Smooth muscle cell (in vitro differentiated cells): ENCODE data around the gene M1AP. TPM values are rescaled to one million over a fixed set of nuclear protein-coding genes. Genes with fewer than 3 reads are reported as not detected.
A peak's percentile ranks its signal among the peaks of the same experiment; 100 is the strongest.

Source experiments
- DNase-seq: peaks from one replicate; lab custom pipeline; 2025; ENCODE audit not compliant: unreplicated experiment; lab: John Stamatoyannopoulos, UW
- H2AFZ ChIP-seq: fragments of 200-600 bp; sonication (generic); 2 replicates; pipeline ENCODE4 v1.6.0; 2016; ENCODE audit warnings: antibody characterized with exemption, low read depth, mild to moderate bottlenecking
- H3F3A ChIP-seq: fragments of 200-600 bp; sonication (generic); 2 replicates; pipeline ENCODE4 v1.6.0; 2017; ENCODE audit warnings: antibody characterized with exemption, low read depth
- H3K27ac ChIP-seq: fragments of 200-600 bp; sonication (generic); 2 replicates; pipeline ENCODE4 v1.5.1; 2016; ENCODE audit warnings: low read depth, mild to moderate bottlenecking
- H3K27me3 ChIP-seq: fragments of 200-600 bp; sonication (generic); 2 replicates; pipeline ENCODE4 v1.6.1; 2016; ENCODE audit warnings: low read depth, mild to moderate bottlenecking
- H3K36me3 ChIP-seq: fragments of 200-600 bp; sonication (generic); 2 replicates; pipeline ENCODE4 v1.5.1; 2016; ENCODE audit warnings: low read depth
- H3K4me1 ChIP-seq: fragments of 200-600 bp; sonication (generic); 2 replicates; pipeline ENCODE4 v1.5.1; 2016; ENCODE audit warnings: low read depth
- H3K4me2 ChIP-seq: fragments of 200-600 bp; sonication (generic); 2 replicates; pipeline ENCODE4 v1.6.0; 2016; ENCODE audit warnings: mild to moderate bottlenecking
- H3K4me3 ChIP-seq: fragments of 200-600 bp; sonication (generic); 2 replicates; pipeline ENCODE4 v1.5.1; 2016; ENCODE audit warnings: mild to moderate bottlenecking
- H3K79me2 ChIP-seq: fragments of 200-600 bp; sonication (generic); 2 replicates; pipeline ENCODE4 v1.6.0; 2016; ENCODE audit warnings: low read depth, mild to moderate bottlenecking
- H3K9ac ChIP-seq: fragments of 200-600 bp; sonication (generic); 2 replicates; pipeline ENCODE4 v1.6.0; 2016; ENCODE audit warnings: low read depth
- H3K9me3 ChIP-seq: fragments of 200-600 bp; sonication (generic); replicated peaks from 2 replicates; pipeline ENCODE4 v1.5.1; 2016; ENCODE audit warnings: low read depth
- H4K20me1 ChIP-seq: fragments of 200-600 bp; sonication (generic); 2 replicates; pipeline ENCODE4 v1.6.0; 2016; ENCODE audit warnings: low read depth
- WGBS: methylation state at CpG from one replicate; pipeline ENCODE4 v1.1.7; 2016; ENCODE audit warnings: low lambda C conversion rate; 5-methylcytosine and 5-hydroxymethylcytosine counted together
- polyA plus RNA-seq: library from polyadenylated mRNA; unstranded; fragments of >200 nt; fragmentation: Nextera tagmentation; extraction: Ambion mirVana; gene quantifications from 2 replicates; pipeline ENCODE4 v1.2.1, GENCODE V29; 2016
- total RNA-seq: library from RNA; depleted of rRNA; stranded (reverse); fragments of >200 nt; gene quantifications from 2 replicates; pipeline ENCODE4 v1.2.3, GENCODE V29; 2014
- TF ChIP-seq, protein P1 (sequence below): fragments of 200-600 bp; sonication (generic); IDR thresholded peaks from 2 replicates; pipeline ENCODE4 v1.5.1; 2017; ENCODE audit warnings: borderline replicate concordance, mild to moderate bottlenecking, antibody characterized with exemption; ENCODE audit not compliant: insufficient read depth, poor library complexity, severe bottlenecking

The M1AP gene
- total and polyA plus RNA-seq, 2 experiments from 2014 or later, result 1.0 to 1.2 TPM

DNA sequence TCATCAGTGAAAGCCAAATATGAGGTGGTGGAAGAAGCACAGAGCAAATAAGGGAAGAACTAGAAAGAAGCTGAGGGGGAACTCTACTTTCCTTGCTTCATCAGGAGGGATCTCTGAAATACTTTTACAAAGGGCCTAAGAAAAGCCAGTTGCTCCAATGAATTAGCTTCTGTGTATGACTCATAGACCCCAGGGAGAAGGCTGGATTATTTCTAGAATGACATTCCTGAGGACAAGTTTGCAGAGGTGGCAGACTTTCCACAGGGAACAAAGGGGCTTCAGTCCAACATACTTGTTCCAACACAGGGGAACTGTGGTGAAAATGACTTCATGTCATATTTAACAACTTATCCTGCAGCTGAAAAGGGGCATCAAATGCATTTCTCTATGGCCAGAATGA, 64.6 kb downstream of the M1AP start:
- H2AFZ ChIP-seq, result no peak overlapping the region
- H3K4me1 ChIP-seq, result peaks cover 4% of the 10 kb centered on the region
- H3K9ac ChIP-seq, result peak overlapping the region; percentile 6
- peak overlapping the region; percentile 66 for H3K4me2 ChIP-seq
- no peak overlapping the region for H3K4me3 ChIP-seq
- peaks cover 37% of the 10 kb centered on the region for H3F3A ChIP-seq
- TF ChIP-seq, protein P1, sequence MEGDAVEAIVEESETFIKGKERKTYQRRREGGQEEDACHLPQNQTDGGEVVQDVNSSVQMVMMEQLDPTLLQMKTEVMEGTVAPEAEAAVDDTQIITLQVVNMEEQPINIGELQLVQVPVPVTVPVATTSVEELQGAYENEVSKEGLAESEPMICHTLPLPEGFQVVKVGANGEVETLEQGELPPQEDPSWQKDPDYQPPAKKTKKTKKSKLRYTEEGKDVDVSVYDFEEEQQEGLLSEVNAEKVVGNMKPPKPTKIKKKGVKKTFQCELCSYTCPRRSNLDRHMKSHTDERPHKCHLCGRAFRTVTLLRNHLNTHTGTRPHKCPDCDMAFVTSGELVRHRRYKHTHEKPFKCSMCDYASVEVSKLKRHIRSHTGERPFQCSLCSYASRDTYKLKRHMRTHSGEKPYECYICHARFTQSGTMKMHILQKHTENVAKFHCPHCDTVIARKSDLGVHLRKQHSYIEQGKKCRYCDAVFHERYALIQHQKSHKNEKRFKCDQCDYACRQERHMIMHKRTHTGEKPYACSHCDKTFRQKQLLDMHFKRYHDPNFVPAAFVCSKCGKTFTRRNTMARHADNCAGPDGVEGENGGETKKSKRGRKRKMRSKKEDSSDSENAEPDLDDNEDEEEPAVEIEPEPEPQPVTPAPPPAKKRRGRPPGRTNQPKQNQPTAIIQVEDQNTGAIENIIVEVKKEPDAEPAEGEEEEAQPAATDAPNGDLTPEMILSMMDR, result no peak
- no peaks in the 10 kb centered on the region for H4K20me1 ChIP-seq
- no peaks in the 10 kb centered on the region for H3K79me2 ChIP-seq
- H3K9me3 ChIP-seq, result no peaks in the 10 kb centered on the region
- no peak for DNase-seq
- H3K27ac ChIP-seq, result peak overlapping the region; percentile 74
- H3K36me3 ChIP-seq, result no peaks in the 10 kb centered on the region
- no peaks in the 10 kb centered on the region for H3K27me3 ChIP-seq

- Histone ChIP-seq H3K36me3 (no peaks in the 10 kb centered on the region), H2AFZ (no peak overlapping the region), H3F3A (peaks cover 39% of the 10 kb centered on the region), H3K79me2 (no peaks in the 10 kb centered on the region), H3K4me1 (peaks cover 4% of the 10 kb centered on the region), H3K4me2 (peak overlapping the region; percentile 30), H3K9me3 (no peaks in the 10 kb centered on the region), H3K9ac (no peak overlapping the region), H3K27ac (peak overlapping the region; percentile 74), H4K20me1 (no peaks in the 10 kb centered on the region), H3K4me3 (no peak overlapping the region), H3K27me3 (no peaks in the 10 kb centered on the region)
- no peak for DNase-seq
- TF ChIP-seq, protein P1, result no peak
- WGBS, result 49% methylated on average over 2 of the region's 2 CpGs
Measured at GRCh38 chr2:74582184-74582583, 65.9 kb downstream of the M1AP start.

GRCh38 chr2:74581463-74581862, 66.7 kb downstream of the M1AP start:
- Histone ChIP-seq H4K20me1 (no peaks in the 10 kb centered on the region), H3K36me3 (no peaks in the 10 kb centered on the region), H3K9me3 (no peaks in the 10 kb centered on the region), H3F3A (peaks cover 45% of the 10 kb centered on the region), H3K27me3 (no peaks in the 10 kb centered on the region), H3K9ac (no peak overlapping the region), H3K4me2 (peak overlapping the region; percentile 30), H3K79me2 (no peaks in the 10 kb centered on the region), H3K27ac (peak overlapping the region; percentile 74), H3K4me1 (peaks cover 4% of the 10 kb centered on the region), H3K4me3 (no peak overlapping the region), H2AFZ (no peak overlapping the region)
- no peak for DNase-seq
- TF ChIP-seq, protein P1, result no peak
- WGBS, result 16% methylated on average over 3 of the region's 3 CpGs

DNA sequence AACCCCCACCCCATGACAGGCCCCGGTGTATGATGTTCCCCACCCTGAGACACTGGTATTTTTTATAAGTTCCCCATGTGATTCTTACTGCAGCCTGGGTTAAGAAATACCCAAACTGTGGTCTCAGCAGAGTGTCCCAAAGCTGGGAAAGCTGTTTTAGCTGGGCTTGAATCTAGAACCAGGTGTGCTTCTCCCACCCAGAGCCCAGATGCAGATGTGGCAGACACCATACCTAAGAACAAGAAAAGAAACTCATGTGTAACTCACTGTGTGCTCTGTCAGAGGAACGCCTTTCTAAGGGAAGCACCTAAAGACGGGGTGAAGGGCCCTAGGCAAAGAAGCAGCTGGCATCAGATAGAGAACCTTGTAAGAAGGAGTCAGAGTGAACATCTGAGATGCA, 69.7 kb downstream of the M1AP start:
- H3K4me2 ChIP-seq, result no peak overlapping the region

More for the DNA sequence above, 69.7 kb downstream of the M1AP start:
- Histone ChIP-seq H3F3A (peaks cover 53% of the 10 kb centered on the region), H3K4me1 (peaks cover 11% of the 10 kb centered on the region), H2AFZ (no peak overlapping the region), H3K9me3 (no peaks in the 10 kb centered on the region), H4K20me1 (no peaks in the 10 kb centered on the region), H3K4me3 (no peak overlapping the region), H3K27ac (peak overlapping the region; percentile 32), H3K36me3 (no peaks in the 10 kb centered on the region), H3K27me3 (no peaks in the 10 kb centered on the region), H3K79me2 (no peaks in the 10 kb centered on the region), H3K9ac (no peak overlapping the region)
- no peak for DNase-seq
- TF ChIP-seq, protein P1, result no peak
- 94% methylated on average over 3 of the region's 3 CpGs for WGBS
